EL (cell line): Measurements from ENCODE around the gene ZNF232.
A peak's percentile ranks its signal among the peaks of the same experiment; 100 is the strongest.
"Not testable (repeated sequence)": the region's sequence is repeated elsewhere in the genome, so short reads cannot be mapped to it uniquely, and the experiment has no call there.

Experiments
- DNase-seq: peaks from one replicate; pipeline ENCODE4 v3.0.0-alpha.2; 2016

Gene ZNF232

GRCh38 chr17:5092218-5093010, 19.3 kb downstream of the ZNF232 start:
- DNase-seq, result no peak

- no peak for DNase-seq
These were observed 31.1 kb downstream of the ZNF232 start for GRCh38 chr17:5080591-5080990.

GRCh38 chr17:5078106-5079028, 33.3 kb downstream of the ZNF232 start, which contains the start of gene ZFP3:
TSS of gene ZFP3 (plus strand) at chr17:5078467. CDS start at chr17:5091505, 13,038 bp downstream.
- DNase-seq, result peak; percentile 71

GRCh38 chr17:5077781-5078105, 33.9 kb downstream of the ZNF232 start:
- DNase-seq, result no peak

GRCh38 chr17:5077275-5077674, 34.4 kb downstream of the ZNF232 start:
- DNase-seq, result not testable (repeated sequence)

- not testable (repeated sequence) for DNase-seq
These were observed 36.2 kb downstream of the ZNF232 start for GRCh38 chr17:5075472-5075871.

GRCh38 chr17:5069724-5070123, 42.0 kb downstream of the ZNF232 start:
- DNase-seq, result no peak

- DNase-seq, result no peak
These were observed 43.4 kb downstream of the ZNF232 start for GRCh38 chr17:5068236-5068635.

GRCh38 chr17:5065227-5065744, 46.4 kb downstream of the ZNF232 start:
- DNase-seq, result no peak
